ENCODE measurements around the gene SULT4A1. TPM values are rescaled to one million over a fixed set of nuclear protein-coding genes. Genes with fewer than 3 reads are reported as not detected.

Gene SULT4A1
- total RNA-seq, 1 donor from 2014 or later, result 6.6 TPM

DNA sequence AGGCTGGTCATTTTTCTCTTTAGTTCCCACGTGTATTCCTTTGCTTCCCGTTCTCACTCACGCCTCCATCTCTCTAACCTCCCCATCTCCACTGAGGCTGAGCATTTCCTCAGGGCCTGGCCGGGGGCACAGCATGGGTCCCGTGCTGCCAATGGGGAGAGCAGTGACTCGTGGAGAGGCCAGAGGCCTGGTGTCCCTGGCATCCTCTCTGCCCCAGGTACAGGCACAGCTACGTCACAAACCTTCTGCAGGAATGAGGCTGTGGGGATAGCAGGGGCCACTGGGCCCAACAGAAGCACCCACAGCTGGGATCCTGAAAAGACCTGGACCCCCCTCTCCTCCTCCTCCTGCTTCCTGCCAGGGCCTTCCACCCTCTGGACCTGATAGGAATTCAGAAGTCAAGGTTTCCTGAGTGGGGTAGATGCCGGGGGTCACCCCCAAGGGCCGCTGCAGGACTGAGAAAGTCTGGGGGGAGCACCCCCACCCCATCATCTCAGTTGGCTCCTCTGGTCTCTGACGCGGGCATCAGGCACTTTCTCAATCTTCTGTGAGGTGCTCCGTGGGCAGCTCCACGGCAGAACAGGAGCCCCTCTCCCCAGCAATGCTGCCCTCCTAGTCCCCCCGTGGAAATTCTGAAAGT, 17.7 kb upstream of the SULT4A1 start:
- H3K27ac Mint-ChIP-seq, result no peak overlapping the region
- DNase-seq (ENCODE audit: low spot score, unreplicated experiment), result no peak
- peaks cover 23% of the 10 kb centered on the region for H3K27me3 Mint-ChIP-seq
- H3K4me3 Mint-ChIP-seq (ENCODE audit: low read depth), result no peak overlapping the region
- TF ChIP-seq, protein P1, sequence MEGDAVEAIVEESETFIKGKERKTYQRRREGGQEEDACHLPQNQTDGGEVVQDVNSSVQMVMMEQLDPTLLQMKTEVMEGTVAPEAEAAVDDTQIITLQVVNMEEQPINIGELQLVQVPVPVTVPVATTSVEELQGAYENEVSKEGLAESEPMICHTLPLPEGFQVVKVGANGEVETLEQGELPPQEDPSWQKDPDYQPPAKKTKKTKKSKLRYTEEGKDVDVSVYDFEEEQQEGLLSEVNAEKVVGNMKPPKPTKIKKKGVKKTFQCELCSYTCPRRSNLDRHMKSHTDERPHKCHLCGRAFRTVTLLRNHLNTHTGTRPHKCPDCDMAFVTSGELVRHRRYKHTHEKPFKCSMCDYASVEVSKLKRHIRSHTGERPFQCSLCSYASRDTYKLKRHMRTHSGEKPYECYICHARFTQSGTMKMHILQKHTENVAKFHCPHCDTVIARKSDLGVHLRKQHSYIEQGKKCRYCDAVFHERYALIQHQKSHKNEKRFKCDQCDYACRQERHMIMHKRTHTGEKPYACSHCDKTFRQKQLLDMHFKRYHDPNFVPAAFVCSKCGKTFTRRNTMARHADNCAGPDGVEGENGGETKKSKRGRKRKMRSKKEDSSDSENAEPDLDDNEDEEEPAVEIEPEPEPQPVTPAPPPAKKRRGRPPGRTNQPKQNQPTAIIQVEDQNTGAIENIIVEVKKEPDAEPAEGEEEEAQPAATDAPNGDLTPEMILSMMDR (IDR thresholded peaks at IDR 0.05; ENCODE audit: unreplicated experiment), result no peak
- no peaks in the 10 kb centered on the region for H3K4me1 Mint-ChIP-seq (ENCODE audit: low read depth)
- H3K9me3 Mint-ChIP-seq (ENCODE audit: low read depth), result no peaks in the 10 kb centered on the region
- H3K36me3 Mint-ChIP-seq (ENCODE audit: insufficient read depth), result no peaks in the 10 kb centered on the region

DNA sequence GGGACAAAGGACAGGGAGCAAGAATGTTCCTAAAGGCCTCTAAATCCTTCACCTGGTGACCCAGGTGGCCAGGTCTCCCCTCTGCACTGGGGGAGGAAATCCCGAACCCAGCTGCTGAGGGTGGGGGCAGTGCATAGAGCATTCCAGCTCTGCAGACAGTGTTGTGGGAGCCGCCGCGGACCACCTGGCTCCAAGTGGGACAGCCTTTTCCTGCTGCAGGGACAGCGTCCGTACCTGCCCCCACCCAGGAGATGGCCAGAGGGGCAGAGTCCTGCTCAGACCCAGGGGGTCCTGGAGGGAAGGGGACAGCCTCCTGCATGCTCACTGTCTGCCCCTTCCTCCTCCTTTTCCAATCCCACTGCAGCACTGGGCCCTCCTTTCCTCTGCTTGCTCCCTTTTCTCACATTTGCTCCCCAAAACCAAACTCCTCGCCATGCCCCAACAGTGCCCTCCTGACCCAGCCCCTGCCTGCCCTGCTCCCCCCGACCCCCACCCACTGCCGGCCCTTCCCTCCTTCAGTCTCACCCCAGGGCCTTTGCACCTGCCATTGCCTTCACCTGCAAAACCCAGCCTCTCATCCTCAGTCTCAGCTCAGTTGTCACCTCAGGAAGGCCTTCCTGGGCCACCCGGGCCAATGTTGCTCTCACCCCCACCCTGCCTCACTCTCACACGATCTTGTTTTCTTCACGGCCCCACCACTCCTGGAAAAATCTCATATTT, 16.7 kb upstream of the SULT4A1 start:
- DNase-seq (ENCODE audit: low spot score, unreplicated experiment), result no peak
- H3K36me3 Mint-ChIP-seq (ENCODE audit: insufficient read depth), result no peaks in the 10 kb centered on the region
- H3K9me3 Mint-ChIP-seq (ENCODE audit: low read depth), result no peaks in the 10 kb centered on the region
- no peak overlapping the region for H3K4me3 Mint-ChIP-seq (ENCODE audit: low read depth)
- H3K4me1 Mint-ChIP-seq (ENCODE audit: low read depth), result no peaks in the 10 kb centered on the region
- TF ChIP-seq, protein P1 (IDR thresholded peaks at IDR 0.05; ENCODE audit: unreplicated experiment), result no peak
- peaks cover 28% of the 10 kb centered on the region for H3K27me3 Mint-ChIP-seq
- no peak overlapping the region for H3K27ac Mint-ChIP-seq

DNA sequence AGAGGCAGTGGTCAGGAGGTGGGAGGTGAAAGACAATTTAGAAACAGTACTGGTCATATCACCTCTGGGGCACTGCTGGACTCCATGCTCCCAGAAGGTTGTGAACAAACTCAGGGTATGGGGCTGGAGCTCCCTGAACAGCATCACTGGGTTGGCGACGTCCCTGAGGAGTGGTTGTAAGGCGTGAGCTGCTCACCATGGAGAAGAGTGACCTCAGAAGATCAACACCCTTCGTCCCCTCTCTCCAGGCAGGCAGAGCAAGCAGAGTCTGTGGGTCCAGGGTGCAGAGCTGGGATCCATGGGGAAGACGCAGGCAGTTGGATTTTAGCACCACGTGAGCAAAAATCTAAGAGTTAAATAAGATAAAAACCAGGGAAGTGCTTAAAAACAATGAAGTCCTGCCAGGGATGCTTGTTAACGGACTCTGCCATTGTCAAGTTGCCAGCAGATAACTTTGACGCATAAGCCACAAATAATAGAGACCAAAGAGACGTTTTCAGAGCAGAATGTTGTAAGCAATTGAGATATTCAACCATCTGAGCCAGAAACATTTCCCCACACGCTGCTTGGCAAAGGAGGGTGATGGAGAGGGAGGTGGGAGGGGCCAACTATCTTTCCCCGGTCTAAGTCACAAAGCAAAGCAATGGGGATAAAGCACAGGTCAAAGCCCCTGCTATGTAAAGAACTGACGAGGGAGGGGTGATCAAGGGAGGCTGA, 15.9 kb upstream of the SULT4A1 start:
- Mint-ChIP-seq H3K4me3 (ENCODE audit: low read depth) (no peak overlapping the region), H3K9me3 (ENCODE audit: low read depth) (no peaks in the 10 kb centered on the region)
- DNase-seq (ENCODE audit: low spot score, unreplicated experiment), result no peak

DNA sequence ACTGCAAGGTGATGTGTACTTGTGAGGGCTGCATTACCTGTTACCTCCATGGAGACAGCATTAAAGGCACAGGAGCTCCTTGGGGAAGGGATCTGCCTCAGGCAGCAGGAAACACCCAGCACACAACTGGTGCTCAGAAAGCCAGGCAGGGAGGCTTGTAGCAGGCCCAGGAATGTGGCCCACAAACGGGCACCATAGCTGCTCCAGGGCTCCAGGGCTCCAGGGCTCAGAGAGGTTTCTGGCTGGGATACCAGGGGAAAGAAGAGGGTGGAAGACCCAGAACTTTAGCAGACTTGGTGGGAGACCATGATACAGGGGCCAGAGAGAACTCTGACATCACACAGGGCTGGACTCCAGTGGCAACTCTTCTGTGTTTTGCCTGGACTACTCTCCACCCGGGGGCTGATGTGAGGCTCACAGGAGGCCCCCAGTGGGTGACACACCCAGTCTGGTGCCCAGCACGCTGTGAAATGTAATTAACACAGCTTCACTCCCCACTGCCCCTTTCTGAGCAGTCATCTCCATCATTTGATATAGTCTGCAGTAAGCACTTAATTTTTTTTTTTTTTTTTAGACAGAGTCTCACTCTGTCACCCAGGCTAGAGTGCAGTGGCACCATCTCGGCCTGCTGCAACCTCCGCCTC, 14.7 kb upstream of the SULT4A1 start:
- H3K4me1 Mint-ChIP-seq (ENCODE audit: low read depth), result no peaks in the 10 kb centered on the region

More for the DNA sequence above, 15.9 kb upstream of the SULT4A1 start:
- H3K27ac Mint-ChIP-seq, result no peak overlapping the region
- H3K27me3 Mint-ChIP-seq, result peaks cover 35% of the 10 kb centered on the region
- TF ChIP-seq, protein P1 (IDR thresholded peaks at IDR 0.05; ENCODE audit: unreplicated experiment), result no peak
- no peaks in the 10 kb centered on the region for H3K4me1 Mint-ChIP-seq (ENCODE audit: low read depth)
- H3K36me3 Mint-ChIP-seq (ENCODE audit: insufficient read depth), result no peaks in the 10 kb centered on the region

More for the DNA sequence above, 14.7 kb upstream of the SULT4A1 start:
- Mint-ChIP-seq H3K4me3 (ENCODE audit: low read depth) (no peak overlapping the region), H3K27me3 (peaks cover 31% of the 10 kb centered on the region), H3K27ac (no peak overlapping the region), H3K9me3 (ENCODE audit: low read depth) (peaks cover 1% of the 10 kb centered on the region), H3K36me3 (ENCODE audit: insufficient read depth) (no peaks in the 10 kb centered on the region)
- TF ChIP-seq, protein P1 (IDR thresholded peaks at IDR 0.05; ENCODE audit: unreplicated experiment), result no peak
- no peak for DNase-seq (ENCODE audit: low spot score, unreplicated experiment)
